Activated CD4-positive, alpha-beta T cell treated with anti-CD3 and anti-CD28 coated beads, Interleukin-2, Interleukin-4, amounts not matched to agents 100 ng/mL and 50 ng/mL, durations not matched to agents 16 hours and 8 hours (primary cell): ENCODE data around the gene ADGRL3.

Experiments
- DNase-seq: peaks from one replicate; pipeline ENCODE4 v3.0.0-alpha.2; 2020; ENCODE audit warnings: low spot score

The ADGRL3 gene

DNA sequence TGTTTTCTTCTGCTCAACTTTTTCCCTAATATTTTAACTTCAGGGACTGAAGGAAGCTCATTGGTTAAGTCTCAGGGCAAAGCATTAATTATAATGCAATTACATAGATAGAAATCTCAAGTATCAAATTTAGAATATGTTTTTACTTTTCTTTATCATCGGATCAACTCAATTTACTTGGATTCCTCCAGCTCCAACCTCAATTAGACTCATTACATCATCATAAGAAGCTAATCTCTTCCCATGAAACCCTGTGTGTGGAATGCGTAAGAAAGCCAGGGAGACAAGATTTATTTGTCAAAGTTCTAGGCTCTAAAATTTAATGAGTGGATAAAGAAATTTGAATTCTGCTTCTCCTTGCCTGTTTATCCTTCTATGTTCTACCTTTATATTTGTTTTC is 918.4 kb downstream of the ADGRL3 start:
- no peak for DNase-seq

DNA sequence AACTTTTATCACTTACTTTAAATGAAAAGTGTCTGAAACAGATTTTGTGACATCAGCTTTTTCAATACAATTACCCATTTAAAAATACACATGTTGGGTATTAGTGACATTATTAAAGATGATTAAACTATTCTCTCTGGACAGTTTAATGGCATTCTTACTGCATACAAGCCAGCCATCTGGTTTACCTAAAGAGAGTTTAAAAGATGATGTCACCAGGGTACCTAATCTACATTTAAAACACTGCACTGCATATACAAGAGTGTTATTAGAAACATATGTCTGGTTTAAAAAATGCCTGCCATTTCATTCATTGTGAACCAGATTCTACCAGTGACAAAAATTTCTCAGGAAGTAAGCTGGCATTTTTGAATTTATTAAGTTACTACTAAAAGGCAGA is 919.1 kb downstream of the ADGRL3 start:
- no peak for DNase-seq

DNA sequence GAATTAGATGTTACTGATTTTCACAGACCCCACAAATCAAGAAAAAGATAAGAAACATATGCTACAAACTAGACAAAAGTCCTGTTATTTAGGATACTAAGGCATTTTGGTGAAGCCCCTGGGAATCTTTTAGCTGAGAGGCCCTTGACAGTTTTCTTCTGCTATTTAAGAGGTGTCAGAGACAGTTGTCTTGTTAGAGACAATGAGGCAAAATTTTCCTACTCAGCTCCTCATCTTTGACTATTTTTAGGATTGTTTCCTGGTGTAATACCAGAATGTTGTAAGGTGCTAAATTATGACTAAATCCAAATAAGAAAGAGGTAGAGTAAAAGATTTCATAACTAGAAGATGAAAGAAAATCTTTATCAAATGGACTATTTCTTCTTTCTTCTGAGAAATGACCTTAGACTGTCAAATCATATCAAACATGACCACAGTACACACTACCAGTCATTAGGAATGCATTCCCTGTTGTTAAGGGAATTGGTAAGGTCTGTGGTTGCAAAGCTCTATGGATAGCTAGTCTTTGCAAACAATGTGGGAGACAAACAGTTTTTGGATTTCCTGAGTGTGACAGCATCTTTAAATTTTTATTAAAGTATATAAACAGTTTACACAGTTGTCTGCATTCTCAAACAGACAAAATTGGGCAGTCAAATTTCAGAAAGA is 926.1 kb downstream of the ADGRL3 start:
- DNase-seq, result no peak
